ENCODE results near the gene HNRNPA1L2. TPM values are rescaled to one million over a fixed set of nuclear protein-coding genes. Genes with fewer than 3 reads are reported as not detected.
"Not testable (repeated sequence)": the region's sequence is repeated elsewhere in the genome, so short reads cannot be mapped to it uniquely, and the experiment has no call there.

The HNRNPA1L2 gene
- total and polyA plus RNA-seq, 2 donors = 7.6 to 30.7 TPM

DNA sequence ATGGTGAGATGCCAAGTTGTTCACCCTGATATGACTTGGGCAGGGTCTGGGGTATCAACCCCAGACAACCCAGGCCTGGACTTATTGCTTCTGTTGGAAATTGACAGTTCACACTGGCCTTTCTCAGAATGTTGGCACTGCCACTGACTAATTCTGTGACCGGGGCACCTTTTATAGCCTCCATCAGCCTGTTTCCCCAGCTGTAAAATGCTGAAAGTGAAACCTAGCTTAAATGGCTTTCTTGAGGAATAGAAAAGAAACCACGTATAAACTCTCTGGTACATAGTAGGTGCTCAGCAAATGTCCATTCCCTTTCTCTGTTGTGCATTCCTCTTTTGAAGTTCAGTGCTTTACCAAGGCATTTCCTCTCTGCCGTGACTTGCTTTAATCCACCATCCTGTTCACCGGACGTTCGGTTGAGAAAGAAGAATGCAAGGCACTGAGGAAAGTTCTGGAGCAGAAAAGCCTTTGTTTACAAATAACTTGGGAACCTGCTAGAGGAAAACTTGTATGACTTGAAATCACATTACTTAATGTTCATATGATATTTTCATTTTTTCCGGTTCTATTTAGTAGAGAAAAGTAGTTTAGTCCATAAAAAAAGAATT, 11.0 kb upstream of the HNRNPA1L2 start:
- not testable (repeated sequence) for H3K27ac ChIP-seq (ENCODE audit: low read depth in 1 of 2, low read length in 1 of 2); H3K4me3 ChIP-seq (ENCODE audit: low read length in 2 of 2); H3K4me1 ChIP-seq (ENCODE audit: control insufficient read depth in 2 of 2, insufficient read depth in 2 of 2, low read length in 2 of 2); DNase-seq (ENCODE audit: low read depth in 6 of 9, low spot score in 9 of 9); H3K27me3 ChIP-seq (ENCODE audit: control insufficient read depth in 2 of 2, insufficient read depth in 1 of 2, low read length in 1 of 2); H3K9me3 ChIP-seq (ENCODE audit: control insufficient read depth in 2 of 2, insufficient read depth in 1 of 2, low read length in 1 of 2)
- 63% methylated on average over 7 of the region's 7 CpGs for WGBS
- peaks cover 18 to 36% of the 10 kb centered on the region in 2 donors for H3K36me3 ChIP-seq (ENCODE audit: control insufficient read depth in 2 of 2, insufficient read depth in 2 of 2, low read length in 1 of 2)

DNA sequence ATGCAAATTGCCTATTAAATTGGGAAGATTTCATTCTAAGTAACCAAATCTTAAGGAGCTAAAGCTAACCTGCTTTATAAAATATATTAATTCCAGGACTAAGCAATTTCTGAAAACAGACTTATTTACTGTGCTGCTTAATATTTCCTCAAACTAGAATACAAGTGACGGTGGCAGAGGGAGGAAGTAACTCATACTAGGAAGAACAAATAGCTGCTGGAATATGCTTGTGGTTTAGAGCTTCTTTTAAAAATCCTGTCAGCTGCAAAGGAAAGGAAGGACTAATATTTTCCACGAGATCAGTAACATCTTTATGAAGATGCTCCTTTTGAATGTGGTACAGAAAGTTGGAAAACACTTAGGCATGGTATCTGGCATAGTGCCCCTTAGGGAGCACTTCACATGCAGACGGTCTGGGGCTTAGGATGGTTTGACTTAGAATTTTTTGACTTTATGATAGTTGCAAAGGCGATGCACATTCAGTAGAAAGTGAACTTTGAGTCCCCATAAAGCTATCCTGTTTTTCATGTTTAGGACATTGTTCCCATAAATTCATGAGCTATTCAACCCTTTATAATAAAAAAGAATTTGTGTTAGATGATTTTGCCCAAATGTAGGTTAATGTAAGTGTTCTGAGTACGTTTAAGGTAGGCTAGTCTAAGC, 3.4 kb upstream of the HNRNPA1L2 start:
- H3K4me3 ChIP-seq (ENCODE audit: low read length in 2 of 2) = no peak overlapping the region
- H3K36me3 ChIP-seq (ENCODE audit: control insufficient read depth in 2 of 2, insufficient read depth in 2 of 2, low read length in 1 of 2) = peaks cover 12 to 24% of the 10 kb centered on the region in 2 donors
- H3K4me1 ChIP-seq (ENCODE audit: control insufficient read depth in 2 of 2, insufficient read depth in 2 of 2, low read length in 2 of 2) = no peaks in the 10 kb centered on the region
- H3K27me3 ChIP-seq (ENCODE audit: control insufficient read depth in 2 of 2, insufficient read depth in 1 of 2, low read length in 1 of 2) = no peaks in the 10 kb centered on the region
- H3K27ac ChIP-seq (ENCODE audit: low read depth in 1 of 2, low read length in 1 of 2) = no peak overlapping the region
- WGBS = 79% methylated on average over 5 of the region's 5 CpGs
- DNase-seq (ENCODE audit: low read depth in 6 of 9, low spot score in 9 of 9) = no peak
- no peaks in the 10 kb centered on the region for H3K9me3 ChIP-seq (ENCODE audit: control insufficient read depth in 2 of 2, insufficient read depth in 1 of 2, low read length in 1 of 2)

DNA sequence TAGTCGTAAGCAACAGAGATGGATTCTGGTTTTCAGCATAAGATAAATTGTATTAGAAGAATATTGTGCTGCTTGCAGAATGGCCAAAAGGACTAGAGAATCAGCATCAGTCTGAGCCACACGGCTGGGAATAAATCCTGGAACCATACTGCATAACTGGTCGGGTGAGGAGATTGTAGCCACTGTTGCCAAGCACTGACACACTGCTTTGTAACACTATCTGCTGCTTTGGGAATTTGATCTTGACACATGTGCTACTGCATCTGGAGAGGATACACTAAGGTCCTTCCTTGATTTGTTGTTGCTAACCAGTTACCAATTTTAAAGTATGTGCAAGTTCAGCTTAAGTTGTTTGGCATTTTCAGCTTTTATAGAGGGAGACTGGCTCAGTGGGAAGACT, 1.9 kb downstream of the HNRNPA1L2 start:
- no peaks in the 10 kb centered on the region for H3K9me3 ChIP-seq (ENCODE audit: control insufficient read depth in 2 of 2, insufficient read depth in 1 of 2, low read length in 1 of 2)
- peak in 1 of 9 donors; percentile 5 for DNase-seq (ENCODE audit: low read depth in 6 of 9, low spot score in 9 of 9)
- 79% methylated on average over 3 of the region's 3 CpGs for WGBS
- H3K27me3 ChIP-seq (ENCODE audit: control insufficient read depth in 2 of 2, insufficient read depth in 1 of 2, low read length in 1 of 2) = no peaks in the 10 kb centered on the region
- no peaks in the 10 kb centered on the region for H3K4me1 ChIP-seq (ENCODE audit: control insufficient read depth in 2 of 2, insufficient read depth in 2 of 2, low read length in 2 of 2)
- peak overlapping the region in 1 of 2 donors; percentile 43 for H3K27ac ChIP-seq (ENCODE audit: low read depth in 1 of 2, low read length in 1 of 2)
- peaks cover 17 to 23% of the 10 kb centered on the region in 2 donors for H3K36me3 ChIP-seq (ENCODE audit: control insufficient read depth in 2 of 2, insufficient read depth in 2 of 2, low read length in 1 of 2)
- no peak overlapping the region for H3K4me3 ChIP-seq (ENCODE audit: low read length in 2 of 2)

DNA sequence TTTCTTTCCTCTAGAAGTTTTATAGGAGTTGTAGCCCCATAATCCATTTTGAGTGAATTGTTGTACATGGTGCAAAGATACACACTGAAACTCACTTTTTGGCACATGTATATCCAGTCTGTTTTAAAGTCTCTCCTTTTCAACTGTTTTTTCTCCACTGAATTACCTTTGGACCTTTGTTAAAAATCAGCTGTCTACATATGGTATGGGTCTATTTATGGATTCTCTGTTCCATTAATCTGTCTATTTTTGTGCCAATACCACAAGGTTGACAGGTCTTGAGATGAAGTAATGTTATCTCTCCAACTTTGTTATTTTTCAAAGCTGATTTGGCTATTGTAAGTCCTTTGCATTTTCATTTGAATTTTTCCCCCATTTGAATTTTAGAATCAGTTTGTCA, 4.7 kb downstream of the HNRNPA1L2 start:
- H3K9me3 ChIP-seq (ENCODE audit: control insufficient read depth in 2 of 2, insufficient read depth in 1 of 2, low read length in 1 of 2) = no peaks in the 10 kb centered on the region
- H3K4me3 ChIP-seq (ENCODE audit: low read length in 2 of 2) = no peak overlapping the region
- H3K27me3 ChIP-seq (ENCODE audit: control insufficient read depth in 2 of 2, insufficient read depth in 1 of 2, low read length in 1 of 2) = no peaks in the 10 kb centered on the region
- peaks cover 12 to 17% of the 10 kb centered on the region in 2 donors for H3K36me3 ChIP-seq (ENCODE audit: control insufficient read depth in 2 of 2, insufficient read depth in 2 of 2, low read length in 1 of 2)
- no peak overlapping the region for H3K27ac ChIP-seq (ENCODE audit: low read depth in 1 of 2, low read length in 1 of 2)
- peaks cover 0 to 5% of the 10 kb centered on the region in 2 donors for H3K4me1 ChIP-seq (ENCODE audit: control insufficient read depth in 2 of 2, insufficient read depth in 2 of 2, low read length in 2 of 2)
- no peak for DNase-seq (ENCODE audit: low read depth in 6 of 9, low spot score in 9 of 9)

DNA sequence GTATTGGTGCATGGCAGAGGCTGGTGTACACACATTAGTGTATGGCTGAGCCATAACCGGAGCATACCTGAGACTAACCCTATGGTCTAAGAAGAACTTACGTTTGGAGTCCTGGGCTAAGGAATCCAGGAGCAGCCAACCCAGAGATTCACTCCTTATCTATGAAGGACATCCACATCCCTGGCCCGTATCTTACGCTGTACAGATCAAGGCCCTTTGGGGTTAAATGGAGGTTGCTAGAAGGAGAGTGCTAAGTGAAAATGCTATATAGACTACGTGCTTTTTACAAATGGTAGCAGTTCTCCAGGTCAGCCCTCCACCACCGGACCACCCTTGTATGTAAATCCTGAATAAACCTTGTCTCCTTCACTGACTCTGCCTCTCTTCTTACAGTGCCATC, 8.5 kb downstream of the HNRNPA1L2 start:
- Histone ChIP-seq H3K9me3 (ENCODE audit: control insufficient read depth in 2 of 2, insufficient read depth in 1 of 2, low read length in 1 of 2) (no peaks in the 10 kb centered on the region), H3K36me3 (ENCODE audit: control insufficient read depth in 2 of 2, insufficient read depth in 2 of 2, low read length in 1 of 2) (peaks cover 0 to 6% of the 10 kb centered on the region in 2 donors), H3K4me1 (ENCODE audit: control insufficient read depth in 2 of 2, insufficient read depth in 2 of 2, low read length in 2 of 2) (peaks cover 6 to 9% of the 10 kb centered on the region in 2 donors), H3K27me3 (ENCODE audit: control insufficient read depth in 2 of 2, insufficient read depth in 1 of 2, low read length in 1 of 2) (no peaks in the 10 kb centered on the region), H3K27ac (ENCODE audit: low read depth in 1 of 2, low read length in 1 of 2) (no peak overlapping the region), H3K4me3 (ENCODE audit: low read length in 2 of 2) (peak overlapping the region in 1 of 2 donors; percentile 89)
- 89% methylated on average over 6 of the region's 6 CpGs for WGBS
- DNase-seq (ENCODE audit: low read depth in 6 of 9, low spot score in 9 of 9) = no peak

DNA sequence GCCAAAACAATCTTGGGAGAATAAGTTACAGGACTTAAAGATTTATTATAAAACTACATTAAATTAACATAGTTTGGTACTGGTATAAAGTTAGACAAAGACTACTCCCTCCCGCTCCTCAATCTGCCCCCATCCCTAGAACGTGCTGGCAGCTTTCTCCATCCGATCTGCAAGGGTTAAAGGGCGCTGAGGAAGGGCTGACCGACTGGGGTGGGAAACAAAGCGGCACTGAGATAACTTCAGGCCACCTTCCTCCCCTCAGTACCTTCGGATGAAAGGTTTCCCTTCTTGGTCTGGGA, 9.6 kb downstream of the HNRNPA1L2 start:
- peak in 1 of 9 donors; percentile 24 for DNase-seq (ENCODE audit: low read depth in 6 of 9, low spot score in 9 of 9)
- peaks cover 6 to 9% of the 10 kb centered on the region in 2 donors for H3K4me1 ChIP-seq (ENCODE audit: control insufficient read depth in 2 of 2, insufficient read depth in 2 of 2, low read length in 2 of 2)
- 0% methylated on average over 7 of the region's 7 CpGs for WGBS

DNA sequence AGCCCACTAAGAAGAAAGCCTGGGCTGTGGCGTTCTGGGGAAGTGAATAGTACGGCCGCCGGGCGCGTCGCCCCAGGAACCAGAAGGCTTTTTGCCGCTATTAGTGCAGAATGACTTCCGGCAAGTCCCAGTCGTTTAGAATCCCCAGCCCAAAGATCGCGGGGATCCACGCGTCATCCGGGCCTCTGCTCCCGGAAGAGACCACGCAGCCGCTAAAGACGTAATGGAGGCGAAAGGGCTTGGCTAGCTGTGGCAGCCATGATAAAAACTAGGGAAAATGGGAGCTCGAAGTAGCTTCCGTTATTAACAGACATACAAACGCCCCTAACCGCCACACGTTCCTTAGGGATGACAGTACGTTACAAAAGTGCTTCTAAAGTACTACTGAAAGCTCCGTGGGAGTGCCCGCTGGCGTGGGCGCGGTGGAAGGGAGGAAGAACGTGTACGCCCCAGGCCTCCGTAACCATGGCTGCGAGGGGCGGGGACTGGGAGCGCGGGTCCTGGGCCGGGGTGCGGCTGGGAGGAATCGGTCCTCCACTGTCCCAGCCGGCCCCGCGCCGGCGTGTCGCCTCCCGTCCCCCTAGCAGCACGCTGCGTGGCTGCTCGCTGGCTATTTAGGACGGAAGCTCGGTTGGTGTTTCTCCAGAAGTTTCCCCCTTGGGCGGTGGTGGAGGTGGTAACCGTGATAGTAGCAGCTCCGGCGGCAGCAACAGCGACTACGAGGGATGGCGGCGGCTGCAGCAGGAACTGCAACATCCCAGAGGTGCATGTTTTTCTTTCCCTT, 10.2 kb downstream of the HNRNPA1L2 start, which contains the start of gene SUGT1:
Gene SUGT1, plus strand, starts transcription at position 641 of the 784 bp plus-strand sequence. Its CDS starts 85 bp downstream, at position 726.
- peaks cover 0 to 9% of the 10 kb centered on the region in 2 donors for H3K36me3 ChIP-seq (ENCODE audit: control insufficient read depth in 2 of 2, insufficient read depth in 2 of 2, low read length in 1 of 2)
- under 1% methylated on average over 61 of the region's 61 CpGs for WGBS
- H3K27ac ChIP-seq (ENCODE audit: low read depth in 1 of 2, low read length in 1 of 2) = peak within 1 kb of the TSS; percentile 98 to 99
- peaks cover 6 to 9% of the 10 kb centered on the region in 2 donors for H3K4me1 ChIP-seq (ENCODE audit: control insufficient read depth in 2 of 2, insufficient read depth in 2 of 2, low read length in 2 of 2)
- peak; percentile 81 to 96 (median 91) for DNase-seq (ENCODE audit: low read depth in 6 of 9, low spot score in 9 of 9)
- no peaks in the 10 kb centered on the region for H3K27me3 ChIP-seq (ENCODE audit: control insufficient read depth in 2 of 2, insufficient read depth in 1 of 2, low read length in 1 of 2)
- peak within 1 kb of the TSS; percentile 76 to 89 for H3K4me3 ChIP-seq (ENCODE audit: low read length in 2 of 2)
- H3K9me3 ChIP-seq (ENCODE audit: control insufficient read depth in 2 of 2, insufficient read depth in 1 of 2, low read length in 1 of 2) = no peaks in the 10 kb centered on the region

More for the DNA sequence above, 9.6 kb downstream of the HNRNPA1L2 start:
- peak overlapping the region; percentile 76 to 89 for H3K4me3 ChIP-seq (ENCODE audit: low read length in 2 of 2)
- H3K27me3 ChIP-seq (ENCODE audit: control insufficient read depth in 2 of 2, insufficient read depth in 1 of 2, low read length in 1 of 2) = no peaks in the 10 kb centered on the region
- no peaks in the 10 kb centered on the region for H3K9me3 ChIP-seq (ENCODE audit: control insufficient read depth in 2 of 2, insufficient read depth in 1 of 2, low read length in 1 of 2)
- H3K27ac ChIP-seq (ENCODE audit: low read depth in 1 of 2, low read length in 1 of 2) = peak overlapping the region; percentile 98 to 99
- H3K36me3 ChIP-seq (ENCODE audit: control insufficient read depth in 2 of 2, insufficient read depth in 2 of 2, low read length in 1 of 2) = peaks cover 0 to 7% of the 10 kb centered on the region in 2 donors

DNA sequence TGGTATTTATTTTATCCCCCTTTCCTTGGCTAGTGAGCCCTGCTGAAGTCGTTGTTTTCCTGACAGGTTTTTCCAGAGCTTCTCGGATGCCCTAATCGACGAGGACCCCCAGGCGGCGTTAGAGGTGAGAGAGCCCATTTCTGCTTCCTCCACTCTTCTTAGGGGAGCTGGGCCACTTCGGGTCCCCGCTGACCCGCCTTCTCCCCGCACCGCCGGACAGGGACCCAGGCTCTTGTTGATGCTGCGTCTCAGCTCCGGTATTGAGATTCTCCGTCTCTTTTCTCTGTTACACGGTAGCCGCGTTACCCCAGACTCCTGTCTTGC, 10.7 kb downstream of the HNRNPA1L2 start:
- DNase-seq (ENCODE audit: low read depth in 6 of 9, low spot score in 9 of 9) = no peak
- H3K36me3 ChIP-seq (ENCODE audit: control insufficient read depth in 2 of 2, insufficient read depth in 2 of 2, low read length in 1 of 2) = peaks cover 0 to 9% of the 10 kb centered on the region in 2 donors
- peaks cover 6 to 9% of the 10 kb centered on the region in 2 donors for H3K4me1 ChIP-seq (ENCODE audit: control insufficient read depth in 2 of 2, insufficient read depth in 2 of 2, low read length in 2 of 2)
- peak overlapping the region; percentile 76 to 89 for H3K4me3 ChIP-seq (ENCODE audit: low read length in 2 of 2)
- peak overlapping the region; percentile 98 to 99 for H3K27ac ChIP-seq (ENCODE audit: low read depth in 1 of 2, low read length in 1 of 2)
- under 1% methylated on average over 18 of the region's 18 CpGs for WGBS
- no peaks in the 10 kb centered on the region for H3K27me3 ChIP-seq (ENCODE audit: control insufficient read depth in 2 of 2, insufficient read depth in 1 of 2, low read length in 1 of 2)
- no peaks in the 10 kb centered on the region for H3K9me3 ChIP-seq (ENCODE audit: control insufficient read depth in 2 of 2, insufficient read depth in 1 of 2, low read length in 1 of 2)

DNA sequence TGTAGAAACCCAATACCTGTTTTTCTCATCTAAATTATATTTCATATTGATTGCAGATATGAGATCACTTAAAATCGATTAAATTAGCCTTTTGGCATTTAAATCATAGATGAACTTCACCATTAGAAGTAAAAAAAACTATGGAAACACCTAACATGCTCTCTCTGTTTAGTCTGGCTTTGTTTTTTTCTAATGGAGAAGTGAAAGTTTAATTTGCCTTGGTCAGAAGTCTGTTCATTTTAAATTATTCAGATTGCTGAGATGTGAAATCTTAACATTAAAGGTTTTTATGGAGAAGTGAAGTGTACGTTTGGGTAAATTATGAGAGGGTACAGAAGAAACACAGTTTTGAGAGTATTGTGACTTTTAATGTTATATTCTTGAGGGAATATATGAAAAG, 17.1 kb downstream of the HNRNPA1L2 start:
- DNase-seq (ENCODE audit: low read depth in 6 of 9, low spot score in 9 of 9) = no peak
- peaks cover 5 to 36% of the 10 kb centered on the region in 2 donors for H3K36me3 ChIP-seq (ENCODE audit: control insufficient read depth in 2 of 2, insufficient read depth in 2 of 2, low read length in 1 of 2)
- H3K27me3 ChIP-seq (ENCODE audit: control insufficient read depth in 2 of 2, insufficient read depth in 1 of 2, low read length in 1 of 2) = no peaks in the 10 kb centered on the region
- H3K9me3 ChIP-seq (ENCODE audit: control insufficient read depth in 2 of 2, insufficient read depth in 1 of 2, low read length in 1 of 2) = no peaks in the 10 kb centered on the region
- WGBS = 97% methylated on average over 2 of the region's 2 CpGs
- no peak overlapping the region for H3K4me3 ChIP-seq (ENCODE audit: low read length in 2 of 2)
- H3K4me1 ChIP-seq (ENCODE audit: control insufficient read depth in 2 of 2, insufficient read depth in 2 of 2, low read length in 2 of 2) = peaks cover 0 to 2% of the 10 kb centered on the region in 2 donors
- no peak overlapping the region for H3K27ac ChIP-seq (ENCODE audit: low read depth in 1 of 2, low read length in 1 of 2)

All from thymus (tissue), 11 donors.